ENCODE results near the gene LYST.

LYST gene

GRCh38 chr1:235888119-235888643 is 21.5 kb upstream of the LYST start:
- ChIA-PET POLR2A (interaction anchor here (0.7 kb wide), 1 partner anchor 19 kb away, joined by 8 read pairs; no protein-coding TSS in a partner anchor), CTCF (interaction anchor here (0.6 to 2.0 kb wide), 6 partner anchors 10 to 84 kb away, joined by 3 to 6 read pairs (median 4); no protein-coding TSS in a partner anchor)
- peak; percentile 70 for DNase-seq (ENCODE audit: extremely low spot score)

DNA sequence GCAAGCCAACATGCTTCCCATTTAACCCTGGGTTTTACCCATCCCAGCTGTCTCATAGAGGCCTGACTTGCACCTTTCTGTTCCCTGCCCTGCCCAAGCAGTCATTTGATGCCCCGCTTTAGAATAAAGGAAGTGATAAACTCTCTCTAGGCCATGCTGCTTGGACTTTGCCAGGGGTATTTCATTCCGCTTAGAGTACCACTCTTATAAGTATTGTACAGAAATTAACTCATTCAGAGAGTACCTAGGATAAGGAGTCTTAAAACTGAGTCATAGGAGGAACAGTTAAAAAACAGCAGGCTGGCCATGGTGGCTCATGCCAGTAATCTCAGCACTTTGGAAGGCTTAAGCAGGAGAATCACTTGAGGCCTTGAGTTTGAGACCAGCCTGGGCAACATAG is 21.0 kb upstream of the LYST start:
- no peak for DNase-seq (ENCODE audit: extremely low spot score)
- no peak for TF ChIP-seq CTCF (IDR thresholded peaks at IDR 0.05; ENCODE audit: control extremely low read depth, extremely low read depth, low read depth, missing control alignments)
- POLR2A ChIA-PET = interaction anchor here (0.7 kb wide), 1 partner anchor 19 kb away, joined by 8 read pairs; no protein-coding TSS in a partner anchor
- CTCF ChIA-PET = interaction anchor here (0.6 to 2.0 kb wide), 7 partner anchors 9 to 84 kb away, joined by 3 to 6 read pairs (median 3); no protein-coding TSS in a partner anchor

More at GRCh38 chr1:235888119-235888643, 21.5 kb upstream of the LYST start:
- no peak for TF ChIP-seq CTCF (IDR thresholded peaks at IDR 0.05; ENCODE audit: control extremely low read depth, extremely low read depth, low read depth, missing control alignments)

DNA sequence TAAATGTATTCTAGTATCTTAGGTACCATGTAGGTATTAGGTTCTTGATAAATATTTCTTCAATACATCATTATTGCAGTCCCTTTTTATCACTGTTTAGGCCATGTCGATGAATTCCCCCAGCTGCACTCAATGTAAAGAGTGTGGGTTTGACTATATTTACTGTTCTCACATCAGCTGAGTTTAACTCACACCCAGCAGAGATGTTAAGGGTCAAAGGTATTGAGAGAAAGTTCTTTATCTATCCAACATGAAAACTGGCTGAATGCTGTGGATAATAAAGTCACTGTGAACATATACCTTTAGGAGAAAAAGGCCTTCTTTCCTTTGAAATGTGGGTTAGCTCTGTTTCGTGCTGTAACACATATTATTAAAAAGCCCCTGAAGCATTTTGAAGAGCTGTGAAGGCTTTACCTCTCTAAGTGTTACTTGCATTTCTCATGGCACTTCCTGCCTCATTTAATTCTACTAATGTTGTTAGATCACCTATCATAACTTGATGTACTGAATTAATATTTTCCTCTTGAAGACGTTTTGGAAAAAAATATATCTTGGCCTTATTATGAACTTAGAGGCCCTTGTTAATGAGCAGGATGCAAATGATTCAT is 19.1 kb upstream of the LYST start:
- ChIA-PET POLR2A (interaction anchor here (0.6 kb wide), 1 partner anchor 394 kb away, joined by 3 read pairs; no protein-coding TSS in a partner anchor), CTCF (interaction anchor here (1.0 to 2.1 kb wide), 2 partner anchors 11 to 86 kb away, joined by 6 read pairs; no protein-coding TSS in a partner anchor)
- DNase-seq (ENCODE audit: extremely low spot score) = no peak
- TF ChIP-seq CTCF (IDR thresholded peaks at IDR 0.05; ENCODE audit: control extremely low read depth, extremely low read depth, low read depth, missing control alignments) = no peak

- CTCF ChIA-PET = interaction anchor here (0.9 to 2.3 kb wide), 5 partner anchors 10 to 88 kb away, joined by 3 to 9 read pairs (median 4); no protein-coding TSS in a partner anchor
- no peak for TF ChIP-seq CTCF (IDR thresholded peaks at IDR 0.05; ENCODE audit: control extremely low read depth, extremely low read depth, low read depth, missing control alignments)
- DNase-seq (ENCODE audit: extremely low spot score) = peak; percentile 48
- POLR2A ChIA-PET = no interaction called here
These were observed 16.7 kb upstream of the LYST start for GRCh38 chr1:235883261-235883927.

- TF ChIP-seq CTCF (IDR thresholded peaks at IDR 0.05; ENCODE audit: control extremely low read depth, extremely low read depth, low read depth, missing control alignments) = no peak
- POLR2A ChIA-PET = no interaction called here
- no peak for DNase-seq (ENCODE audit: extremely low spot score)
- CTCF ChIA-PET = interaction anchor here (0.9 to 2.3 kb wide), 6 partner anchors 10 to 89 kb away, joined by 3 to 9 read pairs (median 5); partner anchors contain the start of gene LYST
These were observed 16.1 kb upstream of the LYST start for GRCh38 chr1:235882816-235883215.

- TF ChIP-seq CTCF (IDR thresholded peaks at IDR 0.05; ENCODE audit: control extremely low read depth, extremely low read depth, low read depth, missing control alignments) = no peak
- DNase-seq (ENCODE audit: extremely low spot score) = no peak
- ChIA-PET CTCF (interaction anchor here (0.9 to 2.3 kb wide), 5 partner anchors 9 to 90 kb away, joined by 3 to 9 read pairs (median 4); partner anchors contain the start of gene LYST), POLR2A (no interaction called here)
These were observed 15.4 kb upstream of the LYST start for GRCh38 chr1:235881930-235882700.

All from GM10248 (cell line).